Activated T-helper 2 cell treated with anti-CD3 and anti-CD28 coated beads, Interferon-gamma antibody, Interleukin-2, Interleukin-4, amounts not matched to agents 10 μg/mL and 5 μg/mL and 100 μg/mL, durations not matched to agents 14 hours and 24 hours and 36 hours (primary cell): ENCODE data around the gene CFAP57. TPM values are rescaled to one million over a fixed set of nuclear protein-coding genes. Genes with fewer than 3 reads are reported as not detected.

Source experiments
- total RNA-seq: library from RNA; stranded (reverse); gene quantifications from 2 replicates; pipeline ENCODE4 v1.2.3, GENCODE V29; 2022

Gene CFAP57
- total RNA-seq, 1 donor from 2014 or later: 0.11 TPM

Other genes starting within 250 kb of the CFAP57 start
- gene SLC2A1, start 213.5 kb upstream of the CFAP57 start, total RNA-seq: 143 and 155 TPM in 2 replicates
- gene EBNA1BP2, start within 50 bp of the CFAP57 start, total RNA-seq: 102 and 104 TPM in 2 replicates
- not detected in 2 replicates for gene TMEM125, start 97.7 kb downstream of the CFAP57 start, total RNA-seq
- not detected in 2 replicates for gene C1orf210, start 113.3 kb downstream of the CFAP57 start, total RNA-seq
- gene TIE1, start 128.7 kb downstream of the CFAP57 start, total RNA-seq: 2.9 and 3.1 TPM in 2 replicates
- not detected in 2 replicates for gene MPL, start 165.5 kb downstream of the CFAP57 start, total RNA-seq
- gene CDC20, start 186.7 kb downstream of the CFAP57 start, total RNA-seq: 125 and 128 TPM in 2 replicates
- 82.7 and 83.6 TPM in 2 replicates for gene ELOVL1, start 195.7 kb downstream of the CFAP57 start, total RNA-seq
- 40.8 and 41.6 TPM in 2 replicates for gene MED8, start 217.5 kb downstream of the CFAP57 start, total RNA-seq
- gene SZT2, start 217.6 kb downstream of the CFAP57 start, total RNA-seq: 56.6 and 58.4 TPM in 2 replicates